ENCODE measurements around the gene MUC4. TPM values are rescaled to one million over a fixed set of nuclear protein-coding genes. Genes with fewer than 3 reads are reported as not detected.

Gene MUC4
- total and polyA plus RNA-seq, 2 experiments from 2014 or later = 1.3 TPM

DNA sequence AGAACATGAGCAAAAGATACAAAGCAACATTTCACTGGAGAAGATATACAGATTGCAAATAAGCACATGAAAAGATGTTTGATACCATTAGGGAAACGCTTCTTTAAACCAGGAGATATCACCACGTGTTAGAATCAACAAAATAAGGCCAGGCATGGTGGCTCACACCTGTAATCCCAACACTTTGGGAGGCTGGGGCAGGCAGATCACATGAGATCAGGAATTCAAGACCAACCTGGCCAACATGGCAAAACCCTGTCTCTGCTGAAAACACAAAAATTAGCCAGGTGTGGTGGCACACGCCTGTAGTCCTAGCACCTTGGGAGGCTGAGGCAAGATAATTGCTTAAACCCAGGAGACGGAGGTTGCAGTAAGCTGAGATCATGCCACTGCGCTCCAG lies 111.4 kb downstream of the MUC4 start:
- H3K36me3 ChIP-seq (ENCODE audit: insufficient read depth) = no peaks in the 10 kb centered on the region
- no peaks in the 10 kb centered on the region for H3K27me3 ChIP-seq (ENCODE audit: insufficient read depth)
- H3K4me1 Mint-ChIP-seq = peaks cover 38% of the 10 kb centered on the region
- no peak overlapping the region for H3K4me2 ChIP-seq
- H3K27ac ChIP-seq (ENCODE audit: low read depth) = no peak overlapping the region
- H3F3A ChIP-seq (replicated peaks; ENCODE audit: low read depth) = no peaks in the 10 kb centered on the region
- H3K36me3 Mint-ChIP-seq (ENCODE audit: low read depth) = peaks cover 5% of the 10 kb centered on the region; the same call in 1 of the 3 replicates
- no peak for ATAC-seq
- TF ChIP-seq, protein P1, sequence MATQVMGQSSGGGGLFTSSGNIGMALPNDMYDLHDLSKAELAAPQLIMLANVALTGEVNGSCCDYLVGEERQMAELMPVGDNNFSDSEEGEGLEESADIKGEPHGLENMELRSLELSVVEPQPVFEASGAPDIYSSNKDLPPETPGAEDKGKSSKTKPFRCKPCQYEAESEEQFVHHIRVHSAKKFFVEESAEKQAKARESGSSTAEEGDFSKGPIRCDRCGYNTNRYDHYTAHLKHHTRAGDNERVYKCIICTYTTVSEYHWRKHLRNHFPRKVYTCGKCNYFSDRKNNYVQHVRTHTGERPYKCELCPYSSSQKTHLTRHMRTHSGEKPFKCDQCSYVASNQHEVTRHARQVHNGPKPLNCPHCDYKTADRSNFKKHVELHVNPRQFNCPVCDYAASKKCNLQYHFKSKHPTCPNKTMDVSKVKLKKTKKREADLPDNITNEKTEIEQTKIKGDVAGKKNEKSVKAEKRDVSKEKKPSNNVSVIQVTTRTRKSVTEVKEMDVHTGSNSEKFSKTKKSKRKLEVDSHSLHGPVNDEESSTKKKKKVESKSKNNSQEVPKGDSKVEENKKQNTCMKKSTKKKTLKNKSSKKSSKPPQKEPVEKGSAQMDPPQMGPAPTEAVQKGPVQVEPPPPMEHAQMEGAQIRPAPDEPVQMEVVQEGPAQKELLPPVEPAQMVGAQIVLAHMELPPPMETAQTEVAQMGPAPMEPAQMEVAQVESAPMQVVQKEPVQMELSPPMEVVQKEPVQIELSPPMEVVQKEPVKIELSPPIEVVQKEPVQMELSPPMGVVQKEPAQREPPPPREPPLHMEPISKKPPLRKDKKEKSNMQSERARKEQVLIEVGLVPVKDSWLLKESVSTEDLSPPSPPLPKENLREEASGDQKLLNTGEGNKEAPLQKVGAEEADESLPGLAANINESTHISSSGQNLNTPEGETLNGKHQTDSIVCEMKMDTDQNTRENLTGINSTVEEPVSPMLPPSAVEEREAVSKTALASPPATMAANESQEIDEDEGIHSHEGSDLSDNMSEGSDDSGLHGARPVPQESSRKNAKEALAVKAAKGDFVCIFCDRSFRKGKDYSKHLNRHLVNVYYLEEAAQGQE (IDR thresholded peaks at IDR 0.05; ENCODE audit: unreplicated experiment) = no peak
- TF ChIP-seq NANOG (IDR thresholded peaks at IDR 0.05; ENCODE audit: borderline replicate concordance) (no peak), JUNB (IDR thresholded peaks at IDR 0.05; ENCODE audit: unreplicated experiment) (no peak), EZH2phosphoT487 (IDR thresholded peaks at IDR 0.05; ENCODE audit: unreplicated experiment) (no peak), ZNF114 (CRISPR knock-in tag; IDR thresholded peaks at IDR 0.05) (no peak), EZH2 (IDR thresholded peaks at IDR 0.05; ENCODE audit: low read depth, unreplicated experiment) (no peak), CREB1 (CRISPR knock-in tag; IDR thresholded peaks at IDR 0.05; ENCODE audit: low read depth) (no peak), POLR2AphosphoS5 (IDR thresholded peaks at IDR 0.05; ENCODE audit: low read depth) (no peak), ZNF331 (CRISPR knock-in tag; IDR thresholded peaks at IDR 0.05; ENCODE audit: low read depth) (no peak), STAT1 (IDR thresholded peaks at IDR 0.05; ENCODE audit: unreplicated experiment) (no peak)
- TF ChIP-seq, protein P2, sequence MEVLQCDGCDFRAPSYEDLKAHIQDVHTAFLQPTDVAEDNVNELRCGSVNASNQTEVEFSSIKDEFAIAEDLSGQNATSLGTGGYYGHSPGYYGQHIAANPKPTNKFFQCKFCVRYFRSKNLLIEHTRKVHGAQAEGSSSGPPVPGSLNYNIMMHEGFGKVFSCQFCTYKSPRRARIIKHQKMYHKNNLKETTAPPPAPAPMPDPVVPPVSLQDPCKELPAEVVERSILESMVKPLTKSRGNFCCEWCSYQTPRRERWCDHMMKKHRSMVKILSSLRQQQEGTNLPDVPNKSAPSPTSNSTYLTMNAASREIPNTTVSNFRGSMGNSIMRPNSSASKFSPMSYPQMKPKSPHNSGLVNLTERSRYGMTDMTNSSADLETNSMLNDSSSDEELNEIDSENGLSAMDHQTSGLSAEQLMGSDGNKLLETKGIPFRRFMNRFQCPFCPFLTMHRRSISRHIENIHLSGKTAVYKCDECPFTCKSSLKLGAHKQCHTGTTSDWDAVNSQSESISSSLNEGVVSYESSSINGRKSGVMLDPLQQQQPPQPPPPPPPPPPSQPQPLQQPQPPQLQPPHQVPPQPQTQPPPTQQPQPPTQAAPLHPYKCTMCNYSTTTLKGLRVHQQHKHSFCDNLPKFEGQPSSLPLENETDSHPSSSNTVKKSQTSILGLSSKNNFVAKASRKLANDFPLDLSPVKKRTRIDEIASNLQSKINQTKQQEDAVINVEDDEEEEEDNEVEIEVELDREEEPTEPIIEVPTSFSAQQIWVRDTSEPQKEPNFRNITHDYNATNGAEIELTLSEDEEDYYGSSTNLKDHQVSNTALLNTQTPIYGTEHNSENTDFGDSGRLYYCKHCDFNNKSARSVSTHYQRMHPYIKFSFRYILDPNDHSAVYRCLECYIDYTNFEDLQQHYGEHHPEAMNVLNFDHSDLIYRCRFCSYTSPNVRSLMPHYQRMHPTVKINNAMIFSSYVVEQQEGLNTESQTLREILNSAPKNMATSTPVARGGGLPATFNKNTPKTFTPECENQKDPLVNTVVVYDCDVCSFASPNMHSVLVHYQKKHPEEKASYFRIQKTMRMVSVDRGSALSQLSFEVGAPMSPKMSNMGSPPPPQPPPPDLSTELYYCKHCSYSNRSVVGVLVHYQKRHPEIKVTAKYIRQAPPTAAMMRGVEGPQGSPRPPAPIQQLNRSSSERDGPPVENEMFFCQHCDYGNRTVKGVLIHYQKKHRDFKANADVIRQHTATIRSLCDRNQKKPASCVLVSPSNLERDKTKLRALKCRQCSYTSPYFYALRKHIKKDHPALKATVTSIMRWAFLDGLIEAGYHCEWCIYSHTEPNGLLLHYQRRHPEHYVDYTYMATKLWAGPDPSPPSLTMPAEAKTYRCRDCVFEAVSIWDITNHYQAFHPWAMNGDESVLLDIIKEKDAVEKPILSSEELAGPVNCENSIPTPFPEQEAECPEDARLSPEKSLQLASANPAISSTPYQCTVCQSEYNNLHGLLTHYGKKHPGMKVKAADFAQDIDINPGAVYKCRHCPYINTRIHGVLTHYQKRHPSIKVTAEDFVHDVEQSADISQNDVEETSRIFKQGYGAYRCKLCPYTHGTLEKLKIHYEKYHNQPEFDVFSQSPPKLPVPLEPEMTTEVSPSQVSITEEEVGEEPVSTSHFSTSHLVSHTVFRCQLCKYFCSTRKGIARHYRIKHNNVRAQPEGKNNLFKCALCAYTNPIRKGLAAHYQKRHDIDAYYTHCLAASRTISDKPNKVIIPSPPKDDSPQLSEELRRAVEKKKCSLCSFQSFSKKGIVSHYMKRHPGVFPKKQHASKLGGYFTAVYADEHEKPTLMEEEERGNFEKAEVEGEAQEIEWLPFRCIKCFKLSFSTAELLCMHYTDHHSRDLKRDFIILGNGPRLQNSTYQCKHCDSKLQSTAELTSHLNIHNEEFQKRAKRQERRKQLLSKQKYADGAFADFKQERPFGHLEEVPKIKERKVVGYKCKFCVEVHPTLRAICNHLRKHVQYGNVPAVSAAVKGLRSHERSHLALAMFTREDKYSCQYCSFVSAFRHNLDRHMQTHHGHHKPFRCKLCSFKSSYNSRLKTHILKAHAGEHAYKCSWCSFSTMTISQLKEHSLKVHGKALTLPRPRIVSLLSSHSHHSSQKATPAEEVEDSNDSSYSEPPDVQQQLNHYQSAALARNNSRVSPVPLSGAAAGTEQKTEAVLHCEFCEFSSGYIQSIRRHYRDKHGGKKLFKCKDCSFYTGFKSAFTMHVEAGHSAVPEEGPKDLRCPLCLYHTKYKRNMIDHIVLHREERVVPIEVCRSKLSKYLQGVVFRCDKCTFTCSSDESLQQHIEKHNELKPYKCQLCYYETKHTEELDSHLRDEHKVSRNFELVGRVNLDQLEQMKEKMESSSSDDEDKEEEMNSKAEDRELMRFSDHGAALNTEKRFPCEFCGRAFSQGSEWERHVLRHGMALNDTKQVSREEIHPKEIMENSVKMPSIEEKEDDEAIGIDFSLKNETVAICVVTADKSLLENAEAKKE (CRISPR knock-in tag; IDR thresholded peaks at IDR 0.05) = no peak
- TF ChIP-seq, protein P3, sequence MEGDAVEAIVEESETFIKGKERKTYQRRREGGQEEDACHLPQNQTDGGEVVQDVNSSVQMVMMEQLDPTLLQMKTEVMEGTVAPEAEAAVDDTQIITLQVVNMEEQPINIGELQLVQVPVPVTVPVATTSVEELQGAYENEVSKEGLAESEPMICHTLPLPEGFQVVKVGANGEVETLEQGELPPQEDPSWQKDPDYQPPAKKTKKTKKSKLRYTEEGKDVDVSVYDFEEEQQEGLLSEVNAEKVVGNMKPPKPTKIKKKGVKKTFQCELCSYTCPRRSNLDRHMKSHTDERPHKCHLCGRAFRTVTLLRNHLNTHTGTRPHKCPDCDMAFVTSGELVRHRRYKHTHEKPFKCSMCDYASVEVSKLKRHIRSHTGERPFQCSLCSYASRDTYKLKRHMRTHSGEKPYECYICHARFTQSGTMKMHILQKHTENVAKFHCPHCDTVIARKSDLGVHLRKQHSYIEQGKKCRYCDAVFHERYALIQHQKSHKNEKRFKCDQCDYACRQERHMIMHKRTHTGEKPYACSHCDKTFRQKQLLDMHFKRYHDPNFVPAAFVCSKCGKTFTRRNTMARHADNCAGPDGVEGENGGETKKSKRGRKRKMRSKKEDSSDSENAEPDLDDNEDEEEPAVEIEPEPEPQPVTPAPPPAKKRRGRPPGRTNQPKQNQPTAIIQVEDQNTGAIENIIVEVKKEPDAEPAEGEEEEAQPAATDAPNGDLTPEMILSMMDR (conservative IDR thresholded peaks at IDR 0.05; ENCODE audit: low read depth in 2 of 2) = no peak
- TF ChIP-seq, protein P4, sequence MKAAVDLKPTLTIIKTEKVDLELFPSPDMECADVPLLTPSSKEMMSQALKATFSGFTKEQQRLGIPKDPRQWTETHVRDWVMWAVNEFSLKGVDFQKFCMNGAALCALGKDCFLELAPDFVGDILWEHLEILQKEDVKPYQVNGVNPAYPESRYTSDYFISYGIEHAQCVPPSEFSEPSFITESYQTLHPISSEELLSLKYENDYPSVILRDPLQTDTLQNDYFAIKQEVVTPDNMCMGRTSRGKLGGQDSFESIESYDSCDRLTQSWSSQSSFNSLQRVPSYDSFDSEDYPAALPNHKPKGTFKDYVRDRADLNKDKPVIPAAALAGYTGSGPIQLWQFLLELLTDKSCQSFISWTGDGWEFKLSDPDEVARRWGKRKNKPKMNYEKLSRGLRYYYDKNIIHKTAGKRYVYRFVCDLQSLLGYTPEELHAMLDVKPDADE (IDR thresholded peaks at IDR 0.05) = no peak
- H4K20me1 ChIP-seq (replicated peaks; ENCODE audit: insufficient read depth) = no peaks in the 10 kb centered on the region; the same call in 1 of the 2 replicates
- H3K9me2 ChIP-seq (ENCODE audit: insufficient read depth) = 0 out of 2 replicates have a peak, but pooled peaks cover under 1% of the 10 kb centered on the region
- peaks cover 18% of the 10 kb centered on the region; the same call in 1 of the 2 replicates for H3K4me1 ChIP-seq (ENCODE audit: insufficient read depth)
- peaks cover 3% of the 10 kb centered on the region for H3K27me3 Mint-ChIP-seq (ENCODE audit: insufficient read depth, low read depth, poor library complexity)
- no peak for DNase-seq (ENCODE audit: low spot score)
- no peak overlapping the region for H2AFZ ChIP-seq
- H3K4me3 Mint-ChIP-seq = no peak overlapping the region
- no peak overlapping the region for H3K27ac Mint-ChIP-seq
- no peaks in the 10 kb centered on the region for H3K79me2 ChIP-seq (replicated peaks; ENCODE audit: insufficient read depth)
- no peak overlapping the region for H3K4me3 ChIP-seq
- no peaks in the 10 kb centered on the region for H3K9me3 Mint-ChIP-seq
